ENCODE data around the gene SLC35G6.

Gene SLC35G6

DNA sequence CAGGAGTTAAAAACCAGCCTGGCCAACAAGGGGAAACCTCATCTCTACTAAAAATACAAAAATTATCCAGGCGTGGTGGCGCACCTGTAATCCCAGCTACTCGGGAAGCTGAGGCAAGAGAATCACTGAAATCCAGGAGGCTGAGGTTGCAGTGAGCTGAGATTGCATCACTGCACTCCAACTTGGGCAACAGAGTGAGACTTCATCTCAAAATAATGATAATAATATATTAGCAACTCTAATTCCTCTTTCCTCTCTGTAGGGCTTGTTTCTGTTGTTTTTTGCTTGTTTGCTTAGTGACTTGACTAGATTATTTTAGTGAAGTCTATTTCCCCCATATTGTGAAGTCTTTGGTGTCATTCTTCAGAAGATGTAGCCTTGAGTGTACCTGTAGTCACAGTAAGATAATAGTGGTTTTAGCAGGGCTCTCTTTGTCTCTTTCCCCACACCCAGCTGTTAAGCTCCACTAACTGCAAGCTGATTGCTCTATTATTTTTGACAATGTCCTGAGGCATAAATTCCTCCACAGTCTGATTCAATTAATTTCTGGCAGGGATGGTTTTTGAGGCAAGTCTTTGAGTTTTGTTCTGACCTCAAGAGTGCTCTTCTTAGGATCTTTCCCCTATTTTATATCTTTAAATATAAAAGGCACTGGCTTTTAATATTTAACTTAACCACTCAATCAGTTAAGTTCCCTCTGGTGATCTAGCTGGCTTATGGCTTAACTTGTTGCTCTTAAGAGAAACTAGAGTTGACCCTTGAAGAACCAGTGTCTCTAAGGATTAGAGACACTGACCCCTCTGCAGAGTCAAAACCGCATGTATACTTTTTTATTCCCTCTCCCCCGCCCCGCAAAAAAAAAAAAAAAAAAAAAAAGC lies 49.0 kb downstream of the SLC35G6 start:
- H3K27me3 ChIP-seq (ENCODE audit: control insufficient read depth, insufficient read depth, low read length) = no peaks in the 10 kb centered on the region

More for the DNA sequence above, 49.0 kb downstream of the SLC35G6 start:
- H3K36me3 ChIP-seq (ENCODE audit: control insufficient read depth, insufficient read depth, low read length) = no peaks in the 10 kb centered on the region
- H3K4me3 ChIP-seq (ENCODE audit: low read length) = no peak overlapping the region
- H3K4me1 ChIP-seq (ENCODE audit: control insufficient read depth, insufficient read depth, low read length) = no peaks in the 10 kb centered on the region
- H3K9ac ChIP-seq (ENCODE audit: low read length) = no peak overlapping the region
- no peaks in the 10 kb centered on the region for H3K9me3 ChIP-seq (ENCODE audit: control insufficient read depth, low read length)

All from mucosa of stomach (tissue), 1 donor.